DND-41 (cell line): ENCODE measurements around the gene DCLRE1C.
A peak's percentile ranks its signal among the peaks of the same experiment; 100 is the strongest.

Experiments used
- EZH2 ChIP-seq: IDR thresholded peaks from 3 replicates; pipeline ENCODE4 v1.6.1; 2012; ENCODE audit warnings: borderline replicate concordance, low read depth, mild to moderate bottlenecking, moderate library complexity, low read length, inconsistent platforms; ENCODE audit not compliant: severe bottlenecking
- TF ChIP-seq, protein P1 (sequence below): IDR thresholded peaks from 2 replicates; pipeline ENCODE4 v1.5.1; 2012; ENCODE audit warnings: borderline replicate concordance, low read length, moderate library complexity, mild to moderate bottlenecking; ENCODE audit not compliant: poor library complexity, severe bottlenecking; ENCODE audit errors: extremely low read depth

DNA sequence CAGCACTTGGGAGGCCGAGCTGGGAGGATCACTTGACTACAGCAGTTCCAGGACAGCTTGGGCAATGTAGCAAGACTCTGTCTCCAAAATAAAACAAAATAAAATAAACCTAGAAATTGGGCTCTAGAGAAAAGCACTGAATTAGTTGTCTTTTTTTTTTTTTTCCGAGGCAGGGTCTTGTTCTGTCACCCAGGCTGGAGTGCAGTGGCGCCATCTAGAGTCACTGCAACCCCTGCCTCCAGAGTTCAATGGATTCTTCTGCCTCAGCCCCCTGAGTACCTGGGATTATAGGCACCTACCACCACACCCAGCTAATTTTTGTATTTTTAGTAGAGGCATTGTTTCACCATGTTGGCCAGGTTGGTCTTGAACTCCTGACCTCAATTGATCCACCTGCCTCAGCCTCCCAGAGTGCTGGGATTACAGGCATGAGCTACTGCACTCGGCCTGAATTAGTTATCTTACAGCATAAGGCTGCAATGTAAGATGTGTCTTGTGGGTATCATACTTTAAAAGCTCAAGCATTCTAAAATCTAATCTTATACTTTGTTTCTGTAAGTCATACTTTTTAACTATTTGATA lies 18.1 kb upstream of the DCLRE1C start:
- TF ChIP-seq, protein P1, sequence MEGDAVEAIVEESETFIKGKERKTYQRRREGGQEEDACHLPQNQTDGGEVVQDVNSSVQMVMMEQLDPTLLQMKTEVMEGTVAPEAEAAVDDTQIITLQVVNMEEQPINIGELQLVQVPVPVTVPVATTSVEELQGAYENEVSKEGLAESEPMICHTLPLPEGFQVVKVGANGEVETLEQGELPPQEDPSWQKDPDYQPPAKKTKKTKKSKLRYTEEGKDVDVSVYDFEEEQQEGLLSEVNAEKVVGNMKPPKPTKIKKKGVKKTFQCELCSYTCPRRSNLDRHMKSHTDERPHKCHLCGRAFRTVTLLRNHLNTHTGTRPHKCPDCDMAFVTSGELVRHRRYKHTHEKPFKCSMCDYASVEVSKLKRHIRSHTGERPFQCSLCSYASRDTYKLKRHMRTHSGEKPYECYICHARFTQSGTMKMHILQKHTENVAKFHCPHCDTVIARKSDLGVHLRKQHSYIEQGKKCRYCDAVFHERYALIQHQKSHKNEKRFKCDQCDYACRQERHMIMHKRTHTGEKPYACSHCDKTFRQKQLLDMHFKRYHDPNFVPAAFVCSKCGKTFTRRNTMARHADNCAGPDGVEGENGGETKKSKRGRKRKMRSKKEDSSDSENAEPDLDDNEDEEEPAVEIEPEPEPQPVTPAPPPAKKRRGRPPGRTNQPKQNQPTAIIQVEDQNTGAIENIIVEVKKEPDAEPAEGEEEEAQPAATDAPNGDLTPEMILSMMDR: peak; percentile 71
- TF ChIP-seq EZH2: no peak
